ENCODE data around the gene STYK1.

Gene STYK1

GRCh38 chr12:10719482-10719881 lies 45.6 kb upstream of the STYK1 start:
- H3K4me3 ChIP-seq (ENCODE audit: low read length) = no peak overlapping the region
- DNase-seq (ENCODE audit: low read depth) = no peak
- no peak for TF ChIP-seq CTCF (conservative IDR thresholded peaks at IDR 0.05; ENCODE audit: low read depth, low read length)

- TF ChIP-seq CTCF (conservative IDR thresholded peaks at IDR 0.05; ENCODE audit: low read depth, low read length) = no peak
- H3K4me3 ChIP-seq (ENCODE audit: low read length) = peak overlapping the region; percentile 2
- DNase-seq (ENCODE audit: low read depth) = peak; percentile 52
Observed at GRCh38 chr12:10718279-10718821, 44.5 kb upstream of the STYK1 start.

- no peak for DNase-seq (ENCODE audit: low read depth)
- no peak for TF ChIP-seq CTCF (conservative IDR thresholded peaks at IDR 0.05; ENCODE audit: low read depth, low read length)
- H3K4me3 ChIP-seq (ENCODE audit: low read length) = no peak overlapping the region
Observed at GRCh38 chr12:10717410-10717809, 43.6 kb upstream of the STYK1 start.

- peak; percentile 74 for DNase-seq (ENCODE audit: low read depth)
- no peak for TF ChIP-seq CTCF (conservative IDR thresholded peaks at IDR 0.05; ENCODE audit: low read depth, low read length)
- peak overlapping the region; percentile 2 for H3K4me3 ChIP-seq (ENCODE audit: low read length)
Observed at GRCh38 chr12:10716704-10717315, 43.0 kb upstream of the STYK1 start.

- H3K4me3 ChIP-seq (ENCODE audit: low read length) = no peak overlapping the region
Observed at GRCh38 chr12:10716277-10716676, 42.4 kb upstream of the STYK1 start.

GRCh38 chr12:10715491-10715890 lies 41.6 kb upstream of the STYK1 start:
- no peak for DNase-seq (ENCODE audit: low read depth)
- no peak for TF ChIP-seq CTCF (conservative IDR thresholded peaks at IDR 0.05; ENCODE audit: low read depth, low read length)
- no peak overlapping the region for H3K4me3 ChIP-seq (ENCODE audit: low read length)

More at GRCh38 chr12:10716277-10716676, 42.4 kb upstream of the STYK1 start:
- DNase-seq (ENCODE audit: low read depth) = no peak
- no peak for TF ChIP-seq CTCF (conservative IDR thresholded peaks at IDR 0.05; ENCODE audit: low read depth, low read length)

- H3K4me3 ChIP-seq (ENCODE audit: low read length) = no peak overlapping the region
- DNase-seq (ENCODE audit: low read depth) = no peak
- TF ChIP-seq CTCF (conservative IDR thresholded peaks at IDR 0.05; ENCODE audit: low read depth, low read length) = no peak
Observed at GRCh38 chr12:10709808-10710207, 36.0 kb upstream of the STYK1 start.

All from retinal pigment epithelial cell (primary cell).